ENCODE data around the gene SSUH2.

SSUH2 gene

GRCh38 chr3:8579096-8579495, 65.5 kb downstream of the SSUH2 start:
- Histone ChIP-seq H3K4me3 (ENCODE audit: low read length in 2 of 2) (no peak overlapping the region), H3K9ac (ENCODE audit: low read length in 2 of 2) (no peak overlapping the region), H3K36me3 (ENCODE audit: control insufficient read depth in 2 of 2, insufficient read depth in 2 of 2, low read length in 2 of 2) (no peaks in the 10 kb centered on the region), H3K4me1 (ENCODE audit: control insufficient read depth, insufficient read depth, low read length) (peaks cover 3% of the 10 kb centered on the region), H3K9me3 (ENCODE audit: control insufficient read depth in 2 of 2, low read length in 2 of 2) (peaks cover 0 to 3% of the 10 kb centered on the region in 2 donors), H3K27ac (ENCODE audit: low read length) (no peak overlapping the region), H3K27me3 (ENCODE audit: control insufficient read depth in 1 of 2, insufficient read depth in 2 of 2, low read length in 2 of 2) (no peaks in the 10 kb centered on the region)

GRCh38 chr3:8578282-8578681, 66.3 kb downstream of the SSUH2 start:
- H3K36me3 ChIP-seq (ENCODE audit: control insufficient read depth in 2 of 2, insufficient read depth in 2 of 2, low read length in 2 of 2): no peaks in the 10 kb centered on the region
- H3K27me3 ChIP-seq (ENCODE audit: control insufficient read depth in 1 of 2, insufficient read depth in 2 of 2, low read length in 2 of 2): no peaks in the 10 kb centered on the region
- H3K4me3 ChIP-seq (ENCODE audit: low read length in 2 of 2): no peak overlapping the region
- peaks cover 5% of the 10 kb centered on the region for H3K4me1 ChIP-seq (ENCODE audit: control insufficient read depth, insufficient read depth, low read length)
- peaks cover 0 to 3% of the 10 kb centered on the region in 2 donors for H3K9me3 ChIP-seq (ENCODE audit: control insufficient read depth in 2 of 2, low read length in 2 of 2)
- no peak overlapping the region for H3K9ac ChIP-seq (ENCODE audit: low read length in 2 of 2)
- H3K27ac ChIP-seq (ENCODE audit: low read length): no peak overlapping the region

- no peaks in the 10 kb centered on the region for H3K27me3 ChIP-seq (ENCODE audit: control insufficient read depth in 1 of 2, insufficient read depth in 2 of 2, low read length in 2 of 2)
- peaks cover 0 to 3% of the 10 kb centered on the region in 2 donors for H3K9me3 ChIP-seq (ENCODE audit: control insufficient read depth in 2 of 2, low read length in 2 of 2)
- no peak overlapping the region for H3K27ac ChIP-seq (ENCODE audit: low read length)
- H3K4me1 ChIP-seq (ENCODE audit: control insufficient read depth, insufficient read depth, low read length): peaks cover 5% of the 10 kb centered on the region
- no peak overlapping the region for H3K4me3 ChIP-seq (ENCODE audit: low read length in 2 of 2)
- no peak overlapping the region for H3K9ac ChIP-seq (ENCODE audit: low read length in 2 of 2)
- H3K36me3 ChIP-seq (ENCODE audit: control insufficient read depth in 2 of 2, insufficient read depth in 2 of 2, low read length in 2 of 2): no peaks in the 10 kb centered on the region
Measured at GRCh38 chr3:8576841-8577571, 67.6 kb downstream of the SSUH2 start.

- H3K27me3 ChIP-seq (ENCODE audit: control insufficient read depth in 1 of 2, insufficient read depth in 2 of 2, low read length in 2 of 2): no peaks in the 10 kb centered on the region
- no peak overlapping the region for H3K27ac ChIP-seq (ENCODE audit: low read length)
- no peaks in the 10 kb centered on the region for H3K36me3 ChIP-seq (ENCODE audit: control insufficient read depth in 2 of 2, insufficient read depth in 2 of 2, low read length in 2 of 2)
- no peak overlapping the region for H3K9ac ChIP-seq (ENCODE audit: low read length in 2 of 2)
- peaks cover 5% of the 10 kb centered on the region for H3K4me1 ChIP-seq (ENCODE audit: control insufficient read depth, insufficient read depth, low read length)
- H3K4me3 ChIP-seq (ENCODE audit: low read length in 2 of 2): no peak overlapping the region
- peaks cover 0 to 3% of the 10 kb centered on the region in 2 donors for H3K9me3 ChIP-seq (ENCODE audit: control insufficient read depth in 2 of 2, low read length in 2 of 2)
Measured at GRCh38 chr3:8576436-8576835, 68.2 kb downstream of the SSUH2 start.

- no peak overlapping the region for H3K9ac ChIP-seq (ENCODE audit: low read length in 2 of 2)
- H3K27ac ChIP-seq (ENCODE audit: low read length): no peak overlapping the region
- peaks cover 0 to 3% of the 10 kb centered on the region in 2 donors for H3K9me3 ChIP-seq (ENCODE audit: control insufficient read depth in 2 of 2, low read length in 2 of 2)
- H3K27me3 ChIP-seq (ENCODE audit: control insufficient read depth in 1 of 2, insufficient read depth in 2 of 2, low read length in 2 of 2): no peaks in the 10 kb centered on the region
- peaks cover 5% of the 10 kb centered on the region for H3K4me1 ChIP-seq (ENCODE audit: control insufficient read depth, insufficient read depth, low read length)
- H3K4me3 ChIP-seq (ENCODE audit: low read length in 2 of 2): no peak overlapping the region
- no peaks in the 10 kb centered on the region for H3K36me3 ChIP-seq (ENCODE audit: control insufficient read depth in 2 of 2, insufficient read depth in 2 of 2, low read length in 2 of 2)
Measured at GRCh38 chr3:8575364-8576104, 69.1 kb downstream of the SSUH2 start.

- Histone ChIP-seq H3K9me3 (ENCODE audit: control insufficient read depth in 2 of 2, low read length in 2 of 2) (peaks cover 0 to 3% of the 10 kb centered on the region in 2 donors), H3K27me3 (ENCODE audit: control insufficient read depth in 1 of 2, insufficient read depth in 2 of 2, low read length in 2 of 2) (no peaks in the 10 kb centered on the region), H3K9ac (ENCODE audit: low read length in 2 of 2) (no peak overlapping the region), H3K4me3 (ENCODE audit: low read length in 2 of 2) (no peak overlapping the region), H3K36me3 (ENCODE audit: control insufficient read depth in 2 of 2, insufficient read depth in 2 of 2, low read length in 2 of 2) (no peaks in the 10 kb centered on the region), H3K27ac (ENCODE audit: low read length) (no peak overlapping the region), H3K4me1 (ENCODE audit: control insufficient read depth, insufficient read depth, low read length) (peaks cover 5% of the 10 kb centered on the region)
Measured at GRCh38 chr3:8574670-8575322, 69.8 kb downstream of the SSUH2 start.

- Histone ChIP-seq H3K27me3 (ENCODE audit: control insufficient read depth in 1 of 2, insufficient read depth in 2 of 2, low read length in 2 of 2) (no peaks in the 10 kb centered on the region), H3K36me3 (ENCODE audit: control insufficient read depth in 2 of 2, insufficient read depth in 2 of 2, low read length in 2 of 2) (no peaks in the 10 kb centered on the region), H3K4me1 (ENCODE audit: control insufficient read depth, insufficient read depth, low read length) (peaks cover 5% of the 10 kb centered on the region), H3K9ac (ENCODE audit: low read length in 2 of 2) (no peak overlapping the region), H3K9me3 (ENCODE audit: control insufficient read depth in 2 of 2, low read length in 2 of 2) (peaks cover 0 to 3% of the 10 kb centered on the region in 2 donors), H3K27ac (ENCODE audit: low read length) (no peak overlapping the region), H3K4me3 (ENCODE audit: low read length in 2 of 2) (no peak overlapping the region)
Measured at GRCh38 chr3:8574040-8574669, 70.4 kb downstream of the SSUH2 start.

GRCh38 chr3:8573342-8573926, 71.2 kb downstream of the SSUH2 start:
- H3K27ac ChIP-seq (ENCODE audit: low read length): no peak overlapping the region
- no peaks in the 10 kb centered on the region for H3K36me3 ChIP-seq (ENCODE audit: control insufficient read depth in 2 of 2, insufficient read depth in 2 of 2, low read length in 2 of 2)
- H3K27me3 ChIP-seq (ENCODE audit: control insufficient read depth in 1 of 2, insufficient read depth in 2 of 2, low read length in 2 of 2): no peaks in the 10 kb centered on the region
- peaks cover 5% of the 10 kb centered on the region for H3K4me1 ChIP-seq (ENCODE audit: control insufficient read depth, insufficient read depth, low read length)
- no peak overlapping the region for H3K4me3 ChIP-seq (ENCODE audit: low read length in 2 of 2)
- H3K9me3 ChIP-seq (ENCODE audit: control insufficient read depth in 2 of 2, low read length in 2 of 2): peaks cover 0 to under 1% of the 10 kb centered on the region in 2 donors
- no peak overlapping the region for H3K9ac ChIP-seq (ENCODE audit: low read length in 2 of 2)

GRCh38 chr3:8571256-8571655, 73.3 kb downstream of the SSUH2 start:
- Histone ChIP-seq H3K36me3 (ENCODE audit: control insufficient read depth in 2 of 2, insufficient read depth in 2 of 2, low read length in 2 of 2) (no peaks in the 10 kb centered on the region), H3K4me1 (ENCODE audit: control insufficient read depth, insufficient read depth, low read length) (peaks cover 5% of the 10 kb centered on the region), H3K9ac (ENCODE audit: low read length in 2 of 2) (no peak overlapping the region), H3K9me3 (ENCODE audit: control insufficient read depth in 2 of 2, low read length in 2 of 2) (no peaks in the 10 kb centered on the region), H3K4me3 (ENCODE audit: low read length in 2 of 2) (no peak overlapping the region), H3K27me3 (ENCODE audit: control insufficient read depth in 1 of 2, insufficient read depth in 2 of 2, low read length in 2 of 2) (no peaks in the 10 kb centered on the region), H3K27ac (ENCODE audit: low read length) (no peak overlapping the region)
